Colonic mucosa (tissue), 4 donors: ENCODE results near the gene PIK3AP1. TPM values are rescaled to one million over a fixed set of nuclear protein-coding genes. Genes with fewer than 3 reads are reported as not detected.

ENCODE experiments used
- DNase-seq: peaks from one replicate; pipeline ENCODE4 v3.0.0-alpha.2; 2020
- H3K27ac ChIP-seq: fragments of 200-600 bp; one replicate; pipeline ENCODE4 v1.8.0; 2021
- H3K27me3 ChIP-seq: fragments of 200-600 bp; one replicate; pipeline ENCODE4 v1.8.0; 2021
- H3K36me3 ChIP-seq: fragments of 200-600 bp; one replicate; pipeline ENCODE4 v1.8.0; 2021
- H3K4me1 ChIP-seq: fragments of 200-600 bp; one replicate; pipeline ENCODE4 v1.8.0; 2021; ENCODE audit warnings: mild to moderate bottlenecking
- H3K4me3 ChIP-seq: fragments of 200-600 bp; one replicate; pipeline ENCODE4 v1.8.0; 2021
- H3K9ac ChIP-seq, 2 donors: one replicate each; pipeline ENCODE4 v1.7.0; 2013; ENCODE audit warnings: control low read depth in 2 of 2, low read depth in 2 of 2, low read length in 2 of 2
- H3K9me3 ChIP-seq: fragments of 200-600 bp; one replicate; pipeline ENCODE4 v1.8.0; 2021
- intact Hi-C: fragments of 100-400 bp; cut with DNase I; formaldehyde crosslinking; loops from one replicate; pipeline ENCODE4 v1.14.1; 2022
- total RNA-seq, 2 donors: library from RNA; stranded (reverse); fragmentation: NEBNext Ultra II Directional in 1 of 2; extraction: Animal tissue kit (Norgen Biotek cat#: 25700) in 1 of 2; gene quantifications; one replicate each; pipeline ENCODE4 v1.2.1, GENCODE V29; 2021
- TF ChIP-seq, protein P1 (sequence below): fragments of 200-600 bp; IDR thresholded peaks from one replicate; pipeline ENCODE4 v1.8.0; 2022; ENCODE audit warnings: antibody characterized with exemption, mild to moderate bottlenecking
- donor health status: healthy.
- donor health status: DM: no; HTN: no; CAD: no.
- donor health status: DM: no; HTN: no; CAD: no.

Gene PIK3AP1
- total RNA-seq, 2 donors from 2014 or later: 10.9 to 12.4 TPM

DNA sequence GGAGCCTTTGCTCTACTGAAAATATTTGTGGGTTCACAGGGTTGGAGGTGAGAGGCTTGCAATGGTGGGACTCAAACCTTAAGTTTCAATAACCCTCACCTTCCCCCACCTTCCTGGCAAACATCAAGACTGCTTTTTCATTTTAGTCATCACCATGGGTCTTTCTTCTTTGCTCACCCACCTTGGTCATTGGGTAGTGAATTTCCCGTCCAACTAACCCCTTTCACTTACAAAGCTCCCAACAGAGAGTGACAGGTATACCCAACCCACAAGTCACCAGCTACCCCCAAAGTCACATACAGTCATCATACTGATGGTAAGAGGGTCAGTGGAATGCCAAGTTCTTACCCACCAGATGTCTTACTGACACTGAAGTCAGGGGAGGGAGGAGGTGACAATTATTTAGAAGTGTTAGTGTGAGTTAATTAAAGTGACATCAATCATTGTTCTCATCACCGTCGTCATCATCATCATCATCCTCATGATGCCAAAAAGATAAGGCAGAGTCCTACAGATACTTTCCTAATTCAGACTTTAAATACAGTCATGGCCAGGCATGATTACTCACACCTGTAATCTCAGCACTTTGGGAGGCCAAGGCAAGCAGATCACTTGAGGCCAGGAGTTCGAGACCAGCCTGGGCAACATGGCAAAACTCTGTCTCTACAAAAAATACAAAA lies 49.0 kb downstream of the PIK3AP1 start:
- Histone ChIP-seq H3K4me1 (peaks cover 4% of the 10 kb centered on the region), H3K36me3 (no peaks in the 10 kb centered on the region), H3K4me3 (no peak overlapping the region), H3K27me3 (no peaks in the 10 kb centered on the region), H3K27ac (no peak overlapping the region), H3K9ac (no peak overlapping the region), H3K9me3 (no peaks in the 10 kb centered on the region)
- TF ChIP-seq, protein P1, sequence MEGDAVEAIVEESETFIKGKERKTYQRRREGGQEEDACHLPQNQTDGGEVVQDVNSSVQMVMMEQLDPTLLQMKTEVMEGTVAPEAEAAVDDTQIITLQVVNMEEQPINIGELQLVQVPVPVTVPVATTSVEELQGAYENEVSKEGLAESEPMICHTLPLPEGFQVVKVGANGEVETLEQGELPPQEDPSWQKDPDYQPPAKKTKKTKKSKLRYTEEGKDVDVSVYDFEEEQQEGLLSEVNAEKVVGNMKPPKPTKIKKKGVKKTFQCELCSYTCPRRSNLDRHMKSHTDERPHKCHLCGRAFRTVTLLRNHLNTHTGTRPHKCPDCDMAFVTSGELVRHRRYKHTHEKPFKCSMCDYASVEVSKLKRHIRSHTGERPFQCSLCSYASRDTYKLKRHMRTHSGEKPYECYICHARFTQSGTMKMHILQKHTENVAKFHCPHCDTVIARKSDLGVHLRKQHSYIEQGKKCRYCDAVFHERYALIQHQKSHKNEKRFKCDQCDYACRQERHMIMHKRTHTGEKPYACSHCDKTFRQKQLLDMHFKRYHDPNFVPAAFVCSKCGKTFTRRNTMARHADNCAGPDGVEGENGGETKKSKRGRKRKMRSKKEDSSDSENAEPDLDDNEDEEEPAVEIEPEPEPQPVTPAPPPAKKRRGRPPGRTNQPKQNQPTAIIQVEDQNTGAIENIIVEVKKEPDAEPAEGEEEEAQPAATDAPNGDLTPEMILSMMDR: no peak
- no peak for DNase-seq
- intact Hi-C loops: no loop called here

DNA sequence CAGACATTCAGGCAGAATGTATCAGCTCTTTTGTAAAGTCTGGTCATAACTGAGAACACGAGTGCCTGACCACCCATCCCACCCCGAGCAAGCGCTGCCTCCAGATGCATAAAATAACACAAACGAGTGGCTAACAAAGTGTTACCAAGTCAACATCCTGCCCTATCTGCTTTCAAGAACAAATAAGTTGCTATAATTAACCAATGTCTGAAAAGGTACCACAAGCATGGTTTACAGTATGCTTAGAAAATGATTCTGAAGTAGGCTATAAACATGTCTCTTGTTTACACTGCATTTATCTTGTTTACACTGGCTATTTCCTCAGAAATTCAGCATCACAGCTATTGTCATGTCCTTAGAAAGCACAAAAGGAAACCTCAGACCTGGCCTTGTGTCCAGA lies 49.5 kb downstream of the PIK3AP1 start:
- no peak overlapping the region for H3K4me3 ChIP-seq
- TF ChIP-seq, protein P1: no peak
- intact Hi-C loops: no loop called here
- H3K27me3 ChIP-seq: no peaks in the 10 kb centered on the region
- no peak overlapping the region for H3K27ac ChIP-seq
- no peaks in the 10 kb centered on the region for H3K36me3 ChIP-seq
- no peak overlapping the region for H3K9ac ChIP-seq
- H3K9me3 ChIP-seq: no peaks in the 10 kb centered on the region
- DNase-seq: no peak
- H3K4me1 ChIP-seq: peaks cover 4% of the 10 kb centered on the region

DNA sequence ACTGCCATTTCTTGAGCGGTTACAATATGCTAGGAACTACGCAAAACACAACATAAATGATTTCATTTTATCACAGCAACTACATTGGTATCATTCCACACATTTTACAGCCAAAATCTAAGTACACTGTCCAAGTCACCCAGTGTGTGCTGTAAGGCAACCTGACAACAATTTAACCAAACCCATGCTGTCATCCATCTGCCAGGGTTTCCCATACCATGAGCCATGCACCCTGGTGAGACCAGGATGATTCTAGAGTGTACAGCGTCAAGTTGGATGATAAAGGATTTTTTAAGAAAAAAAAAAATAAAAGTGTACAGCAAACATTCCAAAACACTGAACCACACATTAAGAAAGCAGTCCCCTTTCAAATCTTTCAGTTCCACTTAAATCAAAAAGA lies 52.9 kb downstream of the PIK3AP1 start:
- no peaks in the 10 kb centered on the region for H3K9me3 ChIP-seq
- TF ChIP-seq, protein P1: no peak
- H3K27me3 ChIP-seq: no peaks in the 10 kb centered on the region
- intact Hi-C loops: no loop called here
- H3K36me3 ChIP-seq: no peaks in the 10 kb centered on the region
- no peaks in the 10 kb centered on the region for H3K4me1 ChIP-seq
- H3K4me3 ChIP-seq: no peak overlapping the region
- H3K9ac ChIP-seq: no peak overlapping the region
- no peak for DNase-seq
- no peak overlapping the region for H3K27ac ChIP-seq

DNA sequence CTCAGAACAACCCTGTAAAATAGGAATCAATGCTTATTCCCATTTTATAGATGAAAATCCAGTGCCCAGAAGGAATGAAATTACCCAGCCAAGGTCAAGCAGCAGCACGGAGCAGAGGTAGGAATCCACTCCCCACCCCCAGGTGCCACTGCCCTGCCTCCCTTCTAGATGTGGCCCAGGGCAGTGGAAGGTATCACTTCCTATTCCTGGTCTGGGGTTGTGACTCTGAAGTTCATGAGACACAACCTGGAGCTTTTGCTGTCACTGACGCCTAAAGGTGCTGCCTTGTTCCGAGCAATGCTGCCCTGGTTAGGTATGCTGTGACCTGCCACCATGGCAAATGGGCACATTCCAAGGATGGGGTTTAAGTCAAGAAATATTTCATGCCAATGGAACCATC lies 53.6 kb downstream of the PIK3AP1 start:
- Histone ChIP-seq H3K9me3 (no peaks in the 10 kb centered on the region), H3K36me3 (no peaks in the 10 kb centered on the region), H3K27me3 (no peaks in the 10 kb centered on the region), H3K9ac (no peak overlapping the region), H3K27ac (no peak overlapping the region), H3K4me1 (no peaks in the 10 kb centered on the region), H3K4me3 (no peak overlapping the region)
- intact Hi-C loops: no loop called here
- no peak for DNase-seq
- TF ChIP-seq, protein P1: no peak

DNA sequence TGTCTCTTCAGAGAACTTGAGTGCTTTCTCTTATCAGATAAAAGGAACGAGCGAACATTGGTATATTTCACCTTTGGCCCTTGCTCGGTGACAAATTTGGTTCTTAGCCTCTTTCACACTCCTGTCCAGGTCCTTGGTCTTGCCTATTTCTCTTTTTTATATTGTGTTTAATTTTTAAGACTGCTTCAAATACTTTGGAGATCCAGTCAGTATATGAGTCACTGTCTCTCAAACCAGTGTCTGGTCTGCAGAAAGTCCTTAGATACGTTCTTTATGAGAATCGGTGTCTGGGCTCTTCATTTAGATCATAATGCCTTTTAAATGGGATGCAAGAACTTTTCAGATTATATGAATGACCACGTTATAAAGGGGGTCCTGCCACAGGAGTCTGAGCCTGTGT lies 55.0 kb downstream of the PIK3AP1 start:
- Histone ChIP-seq H3K9ac (no peak overlapping the region), H3K4me3 (no peak overlapping the region), H3K36me3 (no peaks in the 10 kb centered on the region), H3K27me3 (no peaks in the 10 kb centered on the region), H3K27ac (no peak overlapping the region), H3K9me3 (no peaks in the 10 kb centered on the region), H3K4me1 (no peaks in the 10 kb centered on the region)
- no peak for DNase-seq
- intact Hi-C loops: no loop called here
- TF ChIP-seq, protein P1: no peak
